ENCODE data around the gene LHPP. TPM values are rescaled to one million over a fixed set of nuclear protein-coding genes. Genes with fewer than 3 reads are reported as not detected.

The LHPP gene
- total and polyA plus RNA-seq, 10 of the 15 experiments (the other 5 are each of a cell fraction or from before 2014, with no cell fraction given) = 0.79 to 9.8 (median 6.7) TPM

DNA sequence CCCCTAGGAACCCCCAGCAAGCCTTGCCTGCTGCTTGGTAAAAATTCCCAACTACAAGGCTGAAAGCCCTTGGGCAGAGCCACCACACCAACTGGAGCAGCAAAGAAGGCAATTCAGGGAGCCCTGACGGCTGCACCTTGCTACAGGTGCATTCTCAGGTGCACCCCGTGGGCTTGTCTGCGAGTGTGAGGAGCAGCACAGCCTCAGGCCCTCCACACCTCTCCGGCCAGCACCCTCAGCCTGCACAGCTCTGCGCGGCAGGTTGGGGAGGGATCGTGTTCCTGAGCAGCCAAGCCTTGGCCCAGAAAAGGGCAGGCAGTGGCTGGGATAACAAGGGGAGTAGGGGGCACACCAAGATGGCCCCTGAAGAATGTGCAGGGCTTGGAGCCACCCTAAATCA is 178.4 kb downstream of the LHPP start:
- FAIRE-seq (no peak), ATAC-seq (no peak), DNase-seq (ENCODE audit: low read depth, low spot score) (no peak)
- no peaks in the 10 kb centered on the region for H4K20me1 ChIP-seq (ENCODE audit: control insufficient read depth, insufficient read depth)
- H3K27me3 ChIP-seq (replicated peaks in 1 of 2; ENCODE audit: control insufficient read depth in 2 of 2, insufficient read depth in 2 of 2, low read length in 1 of 2) = no peaks in the 10 kb centered on the region
- H2AFZ ChIP-seq (ENCODE audit: control insufficient read depth, low read depth, low read length) = no peak overlapping the region
- H3K9me3 ChIP-seq (replicated peaks; ENCODE audit: control insufficient read depth, insufficient read depth, low read length) = no peaks in the 10 kb centered on the region
- CTCF ChIA-PET = interaction anchor here (1.0 to 1.8 kb wide), 3 partner anchors 9 to 49 kb away, joined by 3 to 4 read pairs (median 4); no protein-coding TSS in a partner anchor
- no peak overlapping the region for H3K9ac ChIP-seq (ENCODE audit: control insufficient read depth, insufficient read depth, low read length)
- intact Hi-C loops (cut with micrococcal nuclease; ENCODE audit: unreplicated experiment) (loop anchor here (5.0 kb wide), 1 partner anchor 102 kb away; the partner anchor contains the start of gene FAM53B), in situ Hi-C loops (cut with MboI) (no loop called here)
- RAD21 ChIA-PET (ENCODE audit: unreplicated experiment) = interaction anchor here (1.3 to 2.1 kb wide), 2 partner anchors 20 to 101 kb away, joined by 3 to 7 read pairs; no protein-coding TSS in a partner anchor
- SMC1A ChIA-PET (ENCODE audit: uncharacterized antibody, unreplicated experiment) = interaction anchor here (1.0 to 1.7 kb wide), 3 partner anchors 21 to 101 kb away, joined by 3 to 5 read pairs (median 4); no protein-coding TSS in a partner anchor
- 98% methylated on average over 7 of the region's 7 CpGs for WGBS (ENCODE audit: insufficient coverage, insufficient replicate concordance, low lambda C conversion rate, missing lambda C conversion rate)
- H3K4me3 ChIP-seq = no peak overlapping the region
- POLR2A ChIA-PET = no interaction called here
- no TSS peak for BruUV-seq (replicated peaks)
- no peak overlapping the region for H3K27ac ChIP-seq (ENCODE audit: control insufficient read depth, insufficient read depth)
- peaks cover 0 to 8% of the 10 kb centered on the region in 2 experiments; a peak in 2 of 4 replicates for H3K36me3 ChIP-seq (ENCODE audit: control insufficient read depth in 2 of 2, insufficient read depth in 2 of 2, low read length in 1 of 2)
- no peak overlapping the region for H3K4me2 ChIP-seq (ENCODE audit: control insufficient read depth, insufficient read depth)
- no peaks in the 10 kb centered on the region; the same call in 1 of the 2 replicates for H3K79me2 ChIP-seq (ENCODE audit: control insufficient read depth, insufficient read depth, low read length)
- H3K4me1 ChIP-seq (ENCODE audit: control insufficient read depth, insufficient read depth, low read length) = peaks cover 24% of the 10 kb centered on the region
- TF ChIP-seq NFYA (IDR thresholded peaks at IDR 0.05; ENCODE audit: borderline replicate concordance, low read depth, low read length) (no peak), CREB1 (IDR thresholded peaks at IDR 0.05; ENCODE audit: low read depth) (no peak), FOXK2 (IDR thresholded peaks at IDR 0.05) (no peak), CEBPB (IDR thresholded peaks at IDR 0.05; ENCODE audit: borderline replicate concordance in 1 of 2, low read depth in 2 of 2, low read length in 2 of 2) (no peak), CBFB (IDR thresholded peaks at IDR 0.05; ENCODE audit: low read depth) (no peak), GATAD2B (conservative IDR thresholded peaks at IDR 0.05; ENCODE audit: low read depth) (no peak)
- TF ChIP-seq, protein P1, sequence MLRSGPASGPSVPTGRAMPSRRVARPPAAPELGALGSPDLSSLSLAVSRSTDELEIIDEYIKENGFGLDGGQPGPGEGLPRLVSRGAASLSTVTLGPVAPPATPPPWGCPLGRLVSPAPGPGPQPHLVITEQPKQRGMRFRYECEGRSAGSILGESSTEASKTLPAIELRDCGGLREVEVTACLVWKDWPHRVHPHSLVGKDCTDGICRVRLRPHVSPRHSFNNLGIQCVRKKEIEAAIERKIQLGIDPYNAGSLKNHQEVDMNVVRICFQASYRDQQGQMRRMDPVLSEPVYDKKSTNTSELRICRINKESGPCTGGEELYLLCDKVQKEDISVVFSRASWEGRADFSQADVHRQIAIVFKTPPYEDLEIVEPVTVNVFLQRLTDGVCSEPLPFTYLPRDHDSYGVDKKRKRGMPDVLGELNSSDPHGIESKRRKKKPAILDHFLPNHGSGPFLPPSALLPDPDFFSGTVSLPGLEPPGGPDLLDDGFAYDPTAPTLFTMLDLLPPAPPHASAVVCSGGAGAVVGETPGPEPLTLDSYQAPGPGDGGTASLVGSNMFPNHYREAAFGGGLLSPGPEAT (IDR thresholded peaks at IDR 0.05; ENCODE audit: low read depth) = no peak
